Stimulated activated effector memory CD8-positive, alpha-beta T cell treated with anti-CD3 and anti-CD28 coated beads, Interleukin-12 subunit alpha, Interleukin-12 subunit beta, amount 100 ng/mL, for 72 hours (primary cell): Measurements from ENCODE around the gene POLE3.
"Not testable (repeated sequence)": the region's sequence is repeated elsewhere in the genome, so short reads cannot be mapped to it uniquely, and the experiment has no call there.

Experiments used
- ATAC-seq: fragments of 150-1000 bp; cut with Tn5 transposase; 2 replicates; pipeline ENCODE4 v1.10.0; 2021
- DNase-seq, 2 donors: peaks; one replicate each; pipeline ENCODE4 v3.0.0; 2021 to 2022; ENCODE audit warnings: low spot score in 2 of 2
- H3K27ac Mint-ChIP-seq: one replicate; pipeline ENCODE4 v1.8.0; 2022; ENCODE audit warnings: mild to moderate bottlenecking, mixed read lengths
- H3K36me3 Mint-ChIP-seq: one replicate; pipeline ENCODE4 v1.8.0; 2022; ENCODE audit warnings: mild to moderate bottlenecking, mixed read lengths
- H3K4me1 Mint-ChIP-seq: one replicate; pipeline ENCODE4 v1.8.0; 2022; ENCODE audit warnings: mixed read lengths
- H3K4me3 Mint-ChIP-seq: one replicate; pipeline ENCODE4 v1.8.0; 2022; ENCODE audit warnings: mild to moderate bottlenecking, mixed read lengths
- H3K9me3 Mint-ChIP-seq: one replicate; pipeline ENCODE4 v1.8.0; 2022; ENCODE audit warnings: mixed read lengths

Gene POLE3

GRCh38 chr9:113410207-113410864 is at the start of gene POLE3, which contains the start of gene C9orf43:
Gene POLE3 (minus strand): TSS chr9:113410675. CDS start chr9:113410293, 382 bp downstream.
Gene C9orf43 (plus strand): TSS chr9:113410747. CDS start chr9:113413494, 2,747 bp downstream.
- H3K27ac Mint-ChIP-seq = peak within 1 kb of the TSS; percentile 99
- no peaks in the 10 kb centered on the region for H3K9me3 Mint-ChIP-seq
- peaks cover 56% of the 10 kb centered on the region for H3K36me3 Mint-ChIP-seq
- peak; percentile 97 for ATAC-seq
- H3K4me3 Mint-ChIP-seq = peak within 1 kb of the TSS; percentile 98
- peak; percentile 90 to 98 for DNase-seq
- H3K4me1 Mint-ChIP-seq = peaks cover 29% of the 10 kb centered on the region

- Mint-ChIP-seq H3K4me1 (no peaks in the 10 kb centered on the region), H3K27ac (no peak overlapping the region), H3K4me3 (no peak overlapping the region), H3K36me3 (no peaks in the 10 kb centered on the region), H3K9me3 (no peaks in the 10 kb centered on the region)
- no peak for DNase-seq
- ATAC-seq = no peak
Observed at GRCh38 chr9:113456235-113456634, 45.8 kb upstream of the POLE3 start.

DNA sequence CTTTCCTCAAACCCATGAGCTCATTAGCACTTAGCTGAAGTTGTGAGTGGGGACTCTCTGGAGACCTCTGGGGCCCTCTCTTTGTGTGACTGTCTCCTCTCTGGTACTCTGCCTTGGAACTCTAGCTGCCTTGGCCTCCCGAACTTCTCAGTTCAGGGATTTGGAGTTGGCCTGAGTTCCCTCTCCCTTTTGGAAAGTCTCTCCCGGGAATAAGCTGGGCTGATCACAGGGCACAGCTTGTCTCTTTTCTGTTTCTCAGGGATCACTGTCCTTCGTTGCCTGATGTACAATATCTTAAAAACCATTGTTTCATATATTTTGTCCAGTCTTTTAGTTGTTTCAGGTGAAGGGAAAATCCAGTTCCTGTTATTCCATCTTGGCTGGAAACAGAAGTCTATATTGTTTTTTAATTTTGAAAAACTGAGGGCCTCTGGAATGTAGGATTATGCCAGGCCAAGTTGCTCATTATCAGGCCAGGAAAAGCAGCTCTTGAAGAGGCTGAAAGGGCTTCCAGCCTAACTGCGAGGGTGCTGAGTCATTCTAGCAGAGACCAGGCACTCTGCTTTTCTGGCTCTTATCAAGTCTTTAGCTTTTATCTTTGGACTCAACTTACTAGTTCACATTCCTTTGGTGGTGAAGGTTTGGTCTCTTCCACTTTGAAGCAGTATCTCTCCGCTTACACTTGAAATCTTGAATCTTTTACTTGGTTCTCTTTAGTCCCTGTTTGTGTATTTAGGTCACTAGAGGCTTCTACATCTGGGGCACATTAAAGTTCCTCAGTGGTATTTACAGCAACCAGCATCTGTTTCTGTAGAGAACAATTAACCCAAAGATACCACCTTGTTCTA is 44.7 kb upstream of the POLE3 start:
- no peaks in the 10 kb centered on the region for H3K9me3 Mint-ChIP-seq
- H3K4me1 Mint-ChIP-seq = no peaks in the 10 kb centered on the region
- ATAC-seq (peak; percentile 72), DNase-seq (peak in 1 of 2 donors; percentile 39)
- no peak overlapping the region for H3K27ac Mint-ChIP-seq
- no peak overlapping the region for H3K4me3 Mint-ChIP-seq
- no peaks in the 10 kb centered on the region for H3K36me3 Mint-ChIP-seq

DNA sequence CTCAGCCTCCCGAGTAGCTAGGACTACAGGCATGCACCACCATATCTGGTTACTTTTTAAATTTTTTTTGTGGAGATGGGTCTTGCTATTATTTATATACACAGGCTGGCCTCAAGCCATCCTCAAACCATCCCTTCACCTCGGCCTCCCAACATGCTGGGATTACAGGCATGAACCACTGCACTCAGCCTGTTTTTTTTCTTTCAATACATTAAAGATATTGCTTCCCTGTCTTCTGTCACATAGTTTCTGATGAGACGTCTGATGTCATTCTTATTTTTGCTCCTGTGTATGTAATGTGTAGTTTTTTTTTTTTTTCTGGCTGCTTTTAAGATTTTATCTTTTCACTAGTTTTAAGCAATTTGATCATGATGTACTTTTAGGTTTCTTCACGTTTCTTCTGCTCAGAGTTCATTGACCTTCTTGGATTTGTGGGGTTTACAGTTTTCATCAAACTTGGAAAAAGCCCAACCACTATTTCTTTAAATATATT is 41.7 kb upstream of the POLE3 start:
- peak in 1 of 2 donors; percentile 20 for DNase-seq
- H3K9me3 Mint-ChIP-seq = no peaks in the 10 kb centered on the region
- no peak overlapping the region for H3K4me3 Mint-ChIP-seq
- no peak for ATAC-seq
- H3K36me3 Mint-ChIP-seq = no peaks in the 10 kb centered on the region
- no peaks in the 10 kb centered on the region for H3K4me1 Mint-ChIP-seq
- H3K27ac Mint-ChIP-seq = no peak overlapping the region

GRCh38 chr9:113449376-113449775 is 38.9 kb upstream of the POLE3 start:
- Mint-ChIP-seq H3K4me1 (peaks cover 5% of the 10 kb centered on the region), H3K36me3 (no peaks in the 10 kb centered on the region), H3K4me3 (no peak overlapping the region), H3K9me3 (no peaks in the 10 kb centered on the region), H3K27ac (no peak overlapping the region)
- DNase-seq (no peak), ATAC-seq (no peak)

DNA sequence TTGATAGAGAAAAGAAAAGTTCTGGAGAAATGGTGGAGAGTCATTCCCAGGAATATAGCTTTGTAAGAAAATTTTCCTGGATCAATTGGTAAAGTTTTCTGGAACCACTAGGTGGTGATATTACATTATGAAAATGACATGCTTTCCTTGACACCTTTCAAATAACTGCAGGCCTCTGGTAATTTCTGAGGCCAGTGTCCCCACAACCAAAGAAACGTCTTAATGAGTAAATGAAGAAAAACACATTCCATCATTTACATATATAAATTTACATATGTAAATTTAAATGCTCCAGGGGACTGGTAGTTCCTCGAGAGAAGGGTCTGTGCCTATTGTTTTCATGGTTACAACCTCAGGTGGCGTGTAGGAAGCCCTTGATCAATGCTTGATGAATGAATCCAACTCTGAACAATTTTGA is 35.9 kb upstream of the POLE3 start:
- Mint-ChIP-seq H3K4me3 (no peak overlapping the region), H3K4me1 (peaks cover 5% of the 10 kb centered on the region)
- peak; percentile 21 for ATAC-seq

GRCh38 chr9:113444736-113445135 is 34.3 kb upstream of the POLE3 start:
- H3K9me3 Mint-ChIP-seq = no peaks in the 10 kb centered on the region
- DNase-seq (peak in 1 of 2 donors; percentile 20), ATAC-seq (no peak)

More for the DNA sequence above, 35.9 kb upstream of the POLE3 start:
- peak in 1 of 2 donors; percentile 22 for DNase-seq
- no peak overlapping the region for H3K27ac Mint-ChIP-seq
- no peaks in the 10 kb centered on the region for H3K36me3 Mint-ChIP-seq
- no peaks in the 10 kb centered on the region for H3K9me3 Mint-ChIP-seq

GRCh38 chr9:113437716-113438115 is 27.2 kb upstream of the POLE3 start:
- H3K4me1 Mint-ChIP-seq, H3K4me3 Mint-ChIP-seq, H3K27ac Mint-ChIP-seq, DNase-seq, ATAC-seq, H3K9me3 Mint-ChIP-seq, H3K36me3 Mint-ChIP-seq: not testable (repeated sequence)

More at GRCh38 chr9:113444736-113445135, 34.3 kb upstream of the POLE3 start:
- Mint-ChIP-seq H3K4me1 (peaks cover 5% of the 10 kb centered on the region), H3K27ac (no peak overlapping the region), H3K36me3 (no peaks in the 10 kb centered on the region), H3K4me3 (no peak overlapping the region)

GRCh38 chr9:113436728-113437515 is 26.4 kb upstream of the POLE3 start:
- no peak for DNase-seq
- Mint-ChIP-seq H3K9me3 (no peaks in the 10 kb centered on the region), H3K36me3 (no peaks in the 10 kb centered on the region), H3K27ac (no peak overlapping the region), H3K4me1 (no peaks in the 10 kb centered on the region), H3K4me3 (no peak overlapping the region)
- no peak for ATAC-seq

DNA sequence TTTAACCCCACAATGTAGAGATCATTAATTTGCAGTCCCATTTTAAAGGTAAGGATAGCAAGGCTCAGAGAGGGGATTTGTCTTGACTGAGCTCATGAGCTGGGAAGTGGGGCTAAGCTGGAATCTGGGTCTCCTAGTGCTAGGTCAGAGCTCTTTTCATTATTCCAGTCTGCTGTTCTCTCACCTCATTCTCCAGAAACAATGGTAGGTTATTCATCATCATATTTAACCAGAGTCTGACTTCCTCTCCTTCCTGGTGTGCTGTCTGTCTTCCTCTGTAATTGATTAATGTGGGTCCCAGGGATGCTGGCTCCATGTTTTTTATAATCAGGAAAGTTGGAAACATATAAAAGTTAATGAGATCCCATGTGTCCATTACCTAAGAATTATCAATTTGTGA is 20.7 kb upstream of the POLE3 start:
- no peaks in the 10 kb centered on the region for H3K36me3 Mint-ChIP-seq
- no peak for DNase-seq
- no peak overlapping the region for H3K4me3 Mint-ChIP-seq
- H3K4me1 Mint-ChIP-seq = no peaks in the 10 kb centered on the region
- no peaks in the 10 kb centered on the region for H3K9me3 Mint-ChIP-seq
- no peak overlapping the region for H3K27ac Mint-ChIP-seq
- ATAC-seq = no peak

GRCh38 chr9:113428062-113428615 is 17.7 kb upstream of the POLE3 start:
- Mint-ChIP-seq H3K9me3 (no peaks in the 10 kb centered on the region), H3K36me3 (no peaks in the 10 kb centered on the region), H3K27ac (no peak overlapping the region), H3K4me3 (no peak overlapping the region), H3K4me1 (no peaks in the 10 kb centered on the region)
- ATAC-seq (no peak), DNase-seq (no peak)

DNA sequence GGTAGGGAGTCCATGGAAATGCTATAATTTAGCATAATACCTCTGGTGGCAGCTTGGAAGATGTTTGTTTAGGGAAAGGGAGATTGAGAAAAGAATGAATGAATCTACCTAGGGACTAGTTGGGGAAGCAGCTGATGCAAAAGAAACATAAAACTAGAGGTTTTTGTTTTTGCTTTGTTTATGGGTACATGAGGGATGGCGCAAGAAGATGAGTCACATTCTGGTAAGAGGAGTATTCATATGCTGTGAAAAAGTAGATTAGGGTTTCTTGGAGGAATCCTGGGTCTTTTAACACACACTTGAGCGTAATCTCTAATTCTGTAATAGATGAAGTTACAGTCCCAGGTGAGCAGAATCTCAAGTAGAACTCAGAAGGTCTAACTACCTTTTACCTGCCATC is 17.2 kb upstream of the POLE3 start:
- Mint-ChIP-seq H3K36me3 (no peaks in the 10 kb centered on the region), H3K27ac (no peak overlapping the region), H3K4me3 (no peak overlapping the region), H3K9me3 (no peaks in the 10 kb centered on the region), H3K4me1 (no peaks in the 10 kb centered on the region)
- DNase-seq (no peak), ATAC-seq (no peak)

- DNase-seq = no peak
- H3K4me3 Mint-ChIP-seq = no peak overlapping the region
- no peaks in the 10 kb centered on the region for H3K4me1 Mint-ChIP-seq
- ATAC-seq = no peak
- no peaks in the 10 kb centered on the region for H3K36me3 Mint-ChIP-seq
- H3K27ac Mint-ChIP-seq = no peak overlapping the region
- H3K9me3 Mint-ChIP-seq = no peaks in the 10 kb centered on the region
Observed at GRCh38 chr9:113426701-113427100, 16.2 kb upstream of the POLE3 start.

- no peaks in the 10 kb centered on the region for H3K4me1 Mint-ChIP-seq
- DNase-seq = no peak
- no peaks in the 10 kb centered on the region for H3K36me3 Mint-ChIP-seq
- no peak for ATAC-seq
- H3K9me3 Mint-ChIP-seq = no peaks in the 10 kb centered on the region
- no peak overlapping the region for H3K27ac Mint-ChIP-seq
- H3K4me3 Mint-ChIP-seq = no peak overlapping the region
Observed at GRCh38 chr9:113425072-113425471, 14.6 kb upstream of the POLE3 start.

- no peak for DNase-seq
- no peaks in the 10 kb centered on the region for H3K9me3 Mint-ChIP-seq
- no peak for ATAC-seq
- no peak overlapping the region for H3K27ac Mint-ChIP-seq
- H3K36me3 Mint-ChIP-seq = no peaks in the 10 kb centered on the region
- H3K4me1 Mint-ChIP-seq = no peaks in the 10 kb centered on the region
- no peak overlapping the region for H3K4me3 Mint-ChIP-seq
Observed at GRCh38 chr9:113421726-113422125, 11.3 kb upstream of the POLE3 start.
